Duodenal mucosa (tissue), 2 donors: ENCODE results near the gene PPP6R3.

Experiments used
- H3K27ac ChIP-seq: one replicate; pipeline ENCODE4 v1.7.0; 2013; ENCODE audit warnings: low read depth, low read length
- H3K27me3 ChIP-seq, 2 donors: one replicate each; pipeline ENCODE4 v1.7.0; 2013; ENCODE audit warnings: low read length in 2 of 2, control low read depth in 1 of 2; ENCODE audit not compliant: insufficient read depth in 2 of 2, control insufficient read depth in 1 of 2
- H3K36me3 ChIP-seq, 2 donors: one replicate each; pipeline ENCODE4 v1.7.0; 2013; ENCODE audit warnings: low read length in 2 of 2, control low read depth in 1 of 2; ENCODE audit not compliant: insufficient read depth in 2 of 2, control insufficient read depth in 1 of 2
- H3K4me1 ChIP-seq, 2 donors: one replicate each; pipeline ENCODE4 v1.7.0; 2013; ENCODE audit warnings: low read length in 2 of 2, control low read depth in 1 of 2; ENCODE audit not compliant: insufficient read depth in 2 of 2, control insufficient read depth in 1 of 2
- H3K4me3 ChIP-seq, 2 donors: one replicate each; pipeline ENCODE4 v1.7.0; 2013; ENCODE audit warnings: low read length in 2 of 2, low read depth in 1 of 2
- H3K9ac ChIP-seq, 2 donors: one replicate each; pipeline ENCODE4 v1.7.0; 2013; ENCODE audit warnings: low read length in 2 of 2, low read depth in 1 of 2
- H3K9me3 ChIP-seq, 2 donors: one replicate each; pipeline ENCODE4 v1.7.0; 2013; ENCODE audit warnings: low read length in 2 of 2, control low read depth in 1 of 2; ENCODE audit not compliant: control insufficient read depth in 1 of 2

PPP6R3 gene

DNA sequence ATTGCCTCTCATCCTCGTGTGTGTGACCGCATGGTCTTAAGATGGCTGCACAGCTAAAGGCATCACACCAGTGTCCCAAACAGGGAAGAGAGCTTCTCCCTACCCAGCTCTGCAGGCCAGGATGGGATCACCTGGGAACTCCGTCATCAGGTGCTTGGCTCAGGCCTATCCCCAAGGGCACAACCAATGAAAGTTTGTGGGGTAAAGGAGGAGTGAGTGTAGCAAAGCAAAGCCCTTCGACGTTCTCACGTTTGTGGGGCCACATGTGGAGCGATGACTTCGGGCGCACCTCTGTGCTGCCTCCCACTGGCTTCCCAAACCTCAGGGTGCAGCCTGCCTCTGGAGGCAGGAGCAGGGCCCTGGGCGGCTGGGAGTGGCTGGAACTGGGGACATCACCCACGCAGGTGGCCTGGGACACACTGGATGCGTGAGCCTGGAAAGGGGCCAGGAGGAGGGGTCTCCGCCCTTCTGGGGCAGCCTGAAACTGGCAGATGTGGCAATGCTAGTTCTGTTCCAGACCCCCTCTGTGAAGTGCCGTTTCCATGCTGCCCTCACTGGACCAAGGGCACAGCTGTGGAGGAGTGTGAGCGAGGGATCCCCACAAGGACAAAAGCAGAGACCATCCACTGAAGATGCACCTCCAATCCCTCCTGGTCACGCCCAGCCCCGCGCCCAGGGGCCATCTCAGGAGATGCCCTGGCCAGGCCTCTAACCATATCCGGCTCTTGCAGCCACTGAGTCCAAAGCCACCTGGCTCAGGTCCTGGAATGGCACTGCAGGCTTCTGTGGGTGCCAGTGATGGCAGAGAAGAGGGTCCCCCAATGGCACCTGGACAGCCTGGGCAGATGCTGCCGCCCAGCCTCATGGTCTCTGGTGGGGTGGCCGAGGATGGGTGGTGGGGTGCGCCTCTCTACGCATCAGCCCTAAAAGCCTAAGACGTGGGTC, 193.2 kb downstream of the PPP6R3 start:
- Histone ChIP-seq H3K27ac (no peak overlapping the region), H3K9ac (no peak overlapping the region), H3K4me3 (no peak overlapping the region), H3K27me3 (peaks cover 0 to 9% of the 10 kb centered on the region in 2 donors), H3K4me1 (no peaks in the 10 kb centered on the region), H3K9me3 (no peaks in the 10 kb centered on the region), H3K36me3 (no peaks in the 10 kb centered on the region)

DNA sequence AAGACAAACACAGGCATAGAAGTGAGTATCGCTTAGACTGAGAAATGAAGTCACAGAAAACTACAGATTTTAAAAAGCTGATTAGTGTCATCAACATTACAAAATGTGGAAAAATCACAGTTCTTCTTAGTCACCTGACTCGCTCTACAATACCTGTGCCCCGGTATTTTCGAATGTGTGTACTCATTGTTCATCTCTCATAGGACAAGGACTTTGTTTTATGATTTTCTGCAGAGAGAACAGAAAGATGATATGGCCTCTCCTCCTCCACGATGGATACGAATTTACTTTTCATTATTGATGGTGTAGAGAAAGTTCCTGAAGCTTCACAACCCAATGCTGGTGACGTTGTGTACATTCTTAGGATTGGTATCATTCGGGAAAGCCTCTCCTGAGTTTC, 194.4 kb downstream of the PPP6R3 start:
- no peaks in the 10 kb centered on the region for H3K36me3 ChIP-seq

DNA sequence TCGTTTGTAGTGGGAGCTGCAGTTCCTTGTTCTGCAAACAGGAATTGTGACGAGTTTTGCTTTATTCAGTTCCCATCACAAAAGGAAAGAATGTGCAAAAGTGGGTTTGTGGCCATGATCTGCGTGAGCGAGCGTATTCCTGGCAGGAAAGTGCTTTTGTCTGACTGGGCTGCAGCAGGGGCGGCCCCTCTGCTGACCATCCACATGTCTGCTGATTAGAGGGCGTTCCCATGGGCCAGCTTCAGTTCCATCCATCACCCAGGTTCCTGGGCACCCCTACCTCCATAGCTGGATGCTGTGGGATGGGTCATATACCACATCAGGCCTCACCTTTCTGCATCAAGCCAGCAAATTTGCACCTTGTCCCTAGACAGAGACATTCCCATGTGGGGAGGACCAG, 194.9 kb downstream of the PPP6R3 start:
- H3K4me1 ChIP-seq: no peaks in the 10 kb centered on the region
- H3K36me3 ChIP-seq: no peaks in the 10 kb centered on the region
- H3K9ac ChIP-seq: no peak overlapping the region
- peaks cover 0 to 7% of the 10 kb centered on the region in 2 donors for H3K27me3 ChIP-seq
- no peak overlapping the region for H3K4me3 ChIP-seq
- H3K9me3 ChIP-seq: no peaks in the 10 kb centered on the region
- H3K27ac ChIP-seq: no peak overlapping the region

More for the DNA sequence above, 194.4 kb downstream of the PPP6R3 start:
- Histone ChIP-seq H3K27me3 (peaks cover 0 to 9% of the 10 kb centered on the region in 2 donors), H3K27ac (no peak overlapping the region), H3K4me1 (no peaks in the 10 kb centered on the region), H3K4me3 (no peak overlapping the region), H3K9ac (no peak overlapping the region), H3K9me3 (no peaks in the 10 kb centered on the region)

DNA sequence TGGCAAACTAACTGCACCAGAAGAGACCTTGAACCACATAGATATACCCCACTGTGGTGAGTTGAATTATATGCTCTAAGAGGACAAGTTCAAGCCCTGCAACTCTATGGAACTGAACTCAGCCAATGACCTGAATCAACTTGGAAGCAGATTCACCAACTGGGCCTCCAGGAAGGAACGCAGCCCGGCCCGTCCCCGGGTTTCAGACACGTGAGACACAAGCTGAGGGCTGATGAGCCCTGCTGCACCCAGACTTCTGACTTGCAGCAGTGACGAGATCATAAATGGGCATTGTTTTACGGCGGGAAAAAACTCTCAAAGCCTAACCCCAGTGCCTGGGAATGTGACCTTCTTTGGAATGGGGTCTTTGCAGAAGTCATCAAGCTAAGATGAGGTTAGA, 195.3 kb downstream of the PPP6R3 start:
- H3K27ac ChIP-seq: no peak overlapping the region
- no peak overlapping the region for H3K9ac ChIP-seq
- H3K27me3 ChIP-seq: peaks cover 0 to 7% of the 10 kb centered on the region in 2 donors
- no peaks in the 10 kb centered on the region for H3K4me1 ChIP-seq
- no peaks in the 10 kb centered on the region for H3K9me3 ChIP-seq
- no peaks in the 10 kb centered on the region for H3K36me3 ChIP-seq
- no peak overlapping the region for H3K4me3 ChIP-seq

DNA sequence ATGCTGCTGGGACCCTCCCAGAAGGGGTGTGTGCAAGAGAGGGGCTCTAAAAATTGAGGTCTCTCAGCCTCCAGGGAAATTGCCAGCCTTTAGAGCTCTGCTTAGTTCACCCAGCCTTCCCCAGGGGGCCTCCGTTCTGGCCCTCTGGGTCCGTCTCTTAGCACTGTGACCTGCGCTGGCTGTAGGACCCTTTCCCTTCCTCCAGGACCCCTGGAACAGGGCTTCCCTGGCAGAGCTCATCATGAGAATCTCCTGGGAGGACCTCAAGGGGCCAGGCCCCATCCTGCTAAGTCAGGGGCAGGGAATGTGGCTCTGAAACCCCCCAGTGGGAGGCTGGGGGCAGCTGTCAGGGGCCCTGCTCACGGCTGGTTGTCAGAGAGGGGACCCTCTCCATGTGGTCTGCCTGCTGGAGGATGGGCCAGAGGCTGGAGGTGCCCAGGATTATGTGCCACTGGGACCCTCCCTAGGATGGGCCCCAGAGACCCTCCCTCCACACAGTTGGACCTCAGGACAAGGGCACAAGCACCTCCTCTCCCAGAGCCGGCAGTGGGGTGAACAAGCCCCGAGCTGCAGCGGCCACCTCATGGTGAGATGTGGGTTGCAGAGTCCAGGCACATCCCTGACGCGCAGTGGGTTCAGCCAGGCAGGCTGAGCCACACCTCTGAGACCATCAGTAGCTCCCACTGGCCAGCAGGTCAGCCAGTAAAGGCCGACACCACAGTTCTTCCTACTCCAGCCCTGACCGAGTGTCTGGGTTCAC, 196.6 kb downstream of the PPP6R3 start:
- peaks cover 0 to 7% of the 10 kb centered on the region in 2 donors for H3K27me3 ChIP-seq
- no peak overlapping the region for H3K27ac ChIP-seq
- H3K4me3 ChIP-seq: no peak overlapping the region
- H3K4me1 ChIP-seq: no peaks in the 10 kb centered on the region
- no peak overlapping the region for H3K9ac ChIP-seq
- no peaks in the 10 kb centered on the region for H3K36me3 ChIP-seq
- no peaks in the 10 kb centered on the region for H3K9me3 ChIP-seq

DNA sequence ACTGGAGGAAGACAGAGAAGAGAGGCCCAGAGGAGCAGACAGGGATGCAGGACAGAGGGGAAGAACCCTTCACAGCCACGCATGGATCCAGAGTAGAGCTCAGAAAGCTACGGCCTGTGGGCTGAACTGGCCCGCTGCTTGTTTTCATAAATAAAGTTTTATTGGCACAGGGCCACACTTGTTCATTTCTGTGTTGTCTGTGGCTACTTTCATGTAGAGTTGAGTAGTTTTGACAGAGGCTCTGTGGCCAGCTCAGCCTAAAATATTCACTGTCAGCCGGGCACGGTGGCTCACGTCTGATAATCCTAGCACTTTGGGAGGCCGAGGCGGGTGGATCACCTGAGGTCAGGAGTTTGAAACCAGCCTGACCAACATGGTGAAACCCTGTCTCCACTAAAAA, 197.5 kb downstream of the PPP6R3 start:
- H3K27ac ChIP-seq: no peak overlapping the region
- no peaks in the 10 kb centered on the region for H3K4me1 ChIP-seq
- peaks cover 0 to 9% of the 10 kb centered on the region in 2 donors for H3K27me3 ChIP-seq

DNA sequence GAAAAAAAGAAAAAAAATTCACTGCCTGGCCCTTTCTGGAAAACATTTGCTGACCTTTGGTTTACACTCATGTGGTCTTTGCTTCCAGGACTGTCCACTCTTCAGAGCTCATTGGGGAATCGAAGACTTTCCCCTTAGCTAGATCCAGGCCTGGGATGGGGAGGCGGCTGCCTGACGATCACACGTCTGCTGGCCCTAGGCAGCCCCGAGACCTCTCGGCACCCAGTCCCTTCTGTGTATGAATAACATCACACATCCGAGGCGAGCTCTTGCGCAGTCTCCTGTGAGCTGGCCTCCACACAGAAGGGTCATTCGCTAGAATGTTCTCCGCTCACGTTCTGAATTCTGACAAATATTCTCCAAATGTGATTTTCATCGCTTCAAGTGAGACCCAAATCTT, 198.1 kb downstream of the PPP6R3 start:
- Histone ChIP-seq H3K9ac (no peak overlapping the region), H3K4me3 (no peak overlapping the region), H3K4me1 (no peaks in the 10 kb centered on the region), H3K9me3 (no peaks in the 10 kb centered on the region), H3K27ac (no peak overlapping the region), H3K36me3 (no peaks in the 10 kb centered on the region), H3K27me3 (peaks cover 0 to 13% of the 10 kb centered on the region in 2 donors)

More for the DNA sequence above, 197.5 kb downstream of the PPP6R3 start:
- Histone ChIP-seq H3K9me3 (no peaks in the 10 kb centered on the region), H3K36me3 (no peaks in the 10 kb centered on the region), H3K9ac (no peak overlapping the region), H3K4me3 (no peak overlapping the region)

DNA sequence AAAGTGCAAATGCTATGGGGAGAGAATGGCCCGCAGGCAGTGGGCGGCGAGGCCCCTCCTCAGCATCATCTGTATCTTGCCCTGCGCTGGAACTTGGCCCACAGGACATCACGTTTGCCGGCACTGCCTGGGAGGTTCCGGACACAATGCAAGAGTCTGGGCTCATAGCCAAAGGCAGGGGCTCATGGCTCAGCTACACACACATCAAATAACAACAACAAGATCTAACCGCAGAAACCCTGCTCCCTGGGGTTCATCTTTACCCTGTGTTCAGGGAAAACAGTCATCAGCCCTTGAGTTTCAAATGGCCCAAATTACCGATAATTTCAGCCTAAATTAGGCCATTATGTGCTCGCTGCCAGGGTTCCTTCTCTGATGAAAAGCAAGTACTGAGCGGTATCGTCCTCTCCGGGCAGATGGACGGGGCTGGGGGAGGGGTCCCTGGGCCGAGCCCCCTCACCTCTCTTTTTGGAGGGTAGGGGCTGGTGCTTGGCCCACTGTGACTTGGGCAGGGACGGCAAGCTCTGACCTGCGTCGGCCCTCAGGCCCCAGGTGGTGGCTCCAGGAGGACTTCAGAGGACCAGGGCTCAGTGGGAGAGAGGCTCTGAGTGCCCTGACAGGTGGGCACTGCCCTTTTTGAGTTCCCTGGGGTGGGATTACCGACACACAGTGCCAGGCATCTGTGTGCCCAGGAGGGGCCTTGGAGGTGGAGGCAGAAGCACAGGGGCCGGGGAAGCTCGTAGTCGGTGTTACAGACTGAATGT, 198.8 kb downstream of the PPP6R3 start:
- Histone ChIP-seq H3K4me3 (no peak overlapping the region), H3K27me3 (peaks cover 0 to 11% of the 10 kb centered on the region in 2 donors), H3K4me1 (no peaks in the 10 kb centered on the region), H3K9me3 (no peaks in the 10 kb centered on the region), H3K36me3 (no peaks in the 10 kb centered on the region), H3K9ac (no peak overlapping the region), H3K27ac (no peak overlapping the region)

DNA sequence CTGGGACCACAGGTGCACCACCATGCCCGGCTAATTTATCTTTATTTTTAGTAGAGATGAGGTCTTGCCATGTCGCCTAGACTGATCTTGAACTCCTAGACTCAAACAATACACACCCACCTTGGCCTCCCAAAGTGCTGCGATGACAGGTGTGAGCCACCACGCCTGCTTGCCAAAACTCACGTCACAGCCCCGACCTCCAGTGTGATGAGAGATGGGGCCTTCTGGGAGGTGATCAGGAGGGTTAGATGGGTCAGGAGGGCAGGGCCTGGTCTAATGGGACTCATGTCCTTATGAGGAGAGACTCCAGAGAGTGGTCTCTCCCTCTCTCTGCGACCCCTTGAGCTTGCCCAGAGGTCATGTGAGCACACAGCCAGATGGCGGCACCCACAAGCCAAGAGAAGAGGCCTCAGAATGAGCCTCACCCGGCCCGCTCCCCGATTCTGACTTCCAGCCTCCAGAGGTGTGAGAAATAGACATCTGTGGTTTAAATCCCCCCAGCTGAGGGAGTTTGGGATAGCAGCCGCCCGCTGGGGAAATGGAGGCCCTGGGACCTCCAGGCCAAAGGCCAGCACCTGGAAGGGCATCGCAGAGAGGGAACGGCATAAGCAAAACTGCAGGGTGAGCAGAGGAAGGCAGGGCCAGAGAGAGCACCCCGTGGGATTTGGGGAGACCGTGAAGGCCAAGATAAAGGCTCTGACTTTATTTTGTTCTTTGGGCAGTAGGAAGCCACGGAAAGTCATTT, 199.7 kb downstream of the PPP6R3 start:
- H3K27me3 ChIP-seq: peaks cover 0 to 18% of the 10 kb centered on the region in 2 donors
- H3K27ac ChIP-seq: no peak overlapping the region
- H3K4me3 ChIP-seq: no peak overlapping the region
- H3K9ac ChIP-seq: no peak overlapping the region
- H3K9me3 ChIP-seq: no peaks in the 10 kb centered on the region
- no peaks in the 10 kb centered on the region for H3K4me1 ChIP-seq
- no peaks in the 10 kb centered on the region for H3K36me3 ChIP-seq
